NCI-H1436 (cell line): ENCODE data around the gene MAP7D1.
"Not testable (repeated sequence)": the region's sequence is repeated elsewhere in the genome, so short reads cannot be mapped to it uniquely, and the experiment has no call there.

Experiments
- DNase-seq: peaks from one replicate; lab custom pipeline; 2025; lab: John Stamatoyannopoulos, UW

Gene MAP7D1

DNA sequence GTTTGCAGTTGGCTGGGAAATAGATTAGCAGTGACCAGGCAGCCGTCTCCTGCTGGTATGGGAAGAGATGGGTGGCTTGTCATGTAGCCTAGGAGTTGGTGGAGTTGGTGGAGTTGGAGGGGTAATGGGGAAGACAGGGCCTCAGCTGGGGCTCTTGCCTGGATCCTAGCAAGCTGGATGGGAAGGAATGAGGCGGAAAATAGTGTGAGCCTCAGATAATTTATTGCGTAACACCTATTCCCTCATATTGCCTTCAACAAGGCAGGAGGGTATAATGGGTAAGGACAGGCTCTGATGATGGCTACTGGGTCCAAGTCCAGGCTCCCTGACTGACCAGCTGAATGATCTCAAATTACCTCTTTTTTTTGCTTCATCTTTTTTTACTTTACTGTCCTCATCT lies 12.6 kb downstream of the MAP7D1 start:
- DNase-seq = no peak

DNA sequence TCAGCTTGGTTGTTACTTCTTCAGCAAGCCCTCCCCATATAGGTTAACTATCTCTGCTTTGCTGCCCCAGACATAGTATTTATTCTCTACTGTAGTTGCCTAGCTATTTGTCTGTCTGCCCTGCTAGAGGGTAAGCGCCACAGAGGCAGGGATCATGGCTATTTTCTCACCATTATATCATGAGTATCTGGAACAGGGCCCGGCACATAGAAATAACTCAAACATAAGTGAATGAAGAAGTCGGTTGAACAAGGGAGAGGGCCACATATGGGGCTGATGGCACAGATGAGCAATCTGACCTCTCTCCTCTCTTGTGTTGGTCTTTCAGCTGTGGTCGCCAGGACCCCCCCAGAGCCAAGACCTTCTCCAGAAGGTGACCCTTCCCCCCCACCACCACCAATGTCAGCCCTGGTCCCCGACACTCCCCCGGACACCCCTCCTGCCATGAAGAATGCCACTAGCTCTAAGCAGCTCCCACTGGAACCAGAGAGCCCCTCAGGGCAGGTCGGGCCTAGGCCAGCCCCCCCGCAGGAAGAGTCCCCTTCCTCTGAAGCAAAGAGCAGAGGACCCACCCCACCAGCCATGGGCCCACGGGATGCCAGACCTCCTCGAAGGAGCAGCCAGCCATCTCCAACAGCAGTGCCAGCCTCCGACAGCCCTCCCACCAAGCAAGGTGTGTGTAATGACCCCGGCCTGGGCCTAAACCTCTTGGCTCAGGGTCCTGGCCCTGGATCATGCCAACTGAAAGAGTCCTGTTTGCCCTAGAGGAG lies 14.9 kb downstream of the MAP7D1 start:
- DNase-seq = no peak

DNA sequence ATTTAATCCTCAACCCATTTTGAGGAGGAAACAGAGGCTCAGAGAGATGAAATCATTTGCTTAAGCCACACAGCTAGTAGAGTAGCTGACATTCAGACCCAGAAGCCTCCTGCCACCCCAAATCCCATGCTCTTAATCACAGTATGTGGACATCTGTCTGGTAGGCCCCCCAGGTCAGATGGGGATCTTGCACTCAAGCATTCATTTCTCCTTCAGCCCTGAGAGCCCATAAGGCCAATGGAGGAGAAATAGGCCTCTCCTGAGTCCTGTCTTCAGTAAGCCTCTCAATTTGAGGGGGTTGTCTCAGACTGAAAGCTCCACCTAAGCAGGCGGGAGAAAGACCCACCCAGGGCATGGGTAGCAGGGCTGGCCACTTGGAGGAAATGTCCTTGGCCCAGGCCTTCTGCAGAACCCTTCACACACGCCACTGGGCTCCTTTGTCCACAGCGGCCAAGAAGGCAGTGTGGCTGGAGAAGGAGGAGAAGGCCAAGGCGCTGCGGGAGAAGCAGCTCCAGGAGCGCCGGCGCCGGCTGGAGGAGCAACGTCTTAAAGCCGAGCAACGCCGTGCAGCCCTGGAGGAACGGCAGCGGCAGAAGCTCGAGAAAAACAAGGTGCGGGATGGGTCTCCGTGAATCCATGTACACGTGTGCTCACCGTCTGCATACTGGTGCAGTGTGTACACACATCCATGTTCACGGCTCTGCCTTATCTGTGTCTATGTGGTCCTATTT lies 16.2 kb downstream of the MAP7D1 start:
- DNase-seq = no peak

DNA sequence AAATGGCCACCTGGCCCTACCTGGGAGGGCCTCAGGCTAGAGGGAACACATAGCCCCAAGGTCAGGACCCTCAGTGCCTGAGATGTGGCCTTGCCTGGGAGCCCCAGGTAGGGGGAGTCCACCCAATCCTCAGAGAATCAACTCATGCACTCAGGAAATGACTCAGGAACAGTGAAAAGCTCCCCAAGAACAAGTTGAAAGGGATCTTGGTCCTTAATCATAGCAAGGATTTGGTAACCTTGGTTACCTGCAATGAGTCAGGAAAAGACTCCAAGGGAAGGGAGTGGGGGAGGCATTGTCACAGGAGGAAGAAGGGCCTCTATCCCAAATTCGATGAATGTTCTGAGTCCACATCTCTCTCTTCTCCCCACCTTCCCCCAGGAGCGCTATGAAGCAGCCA lies 17.0 kb downstream of the MAP7D1 start:
- DNase-seq = no peak

DNA sequence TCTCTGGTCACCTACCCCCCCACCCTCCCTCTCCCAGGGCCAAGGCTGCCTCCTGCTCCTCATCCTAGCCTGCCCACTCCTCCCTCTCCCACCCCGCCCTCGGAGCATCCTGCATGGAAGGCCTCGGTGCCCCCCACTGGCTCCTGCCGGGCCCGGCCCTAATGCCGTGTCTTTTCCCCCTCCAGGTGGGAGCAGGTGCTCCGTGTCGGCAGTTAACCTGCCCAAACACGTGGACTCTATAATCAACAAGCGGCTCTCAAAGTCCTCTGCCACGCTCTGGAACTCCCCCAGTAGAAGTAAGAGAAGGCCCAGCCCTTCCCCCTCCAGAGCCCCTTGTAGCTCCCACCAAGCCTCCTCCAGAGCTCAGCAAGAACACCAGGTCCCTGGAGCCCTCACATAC lies 18.8 kb downstream of the MAP7D1 start:
- DNase-seq = no peak

DNA sequence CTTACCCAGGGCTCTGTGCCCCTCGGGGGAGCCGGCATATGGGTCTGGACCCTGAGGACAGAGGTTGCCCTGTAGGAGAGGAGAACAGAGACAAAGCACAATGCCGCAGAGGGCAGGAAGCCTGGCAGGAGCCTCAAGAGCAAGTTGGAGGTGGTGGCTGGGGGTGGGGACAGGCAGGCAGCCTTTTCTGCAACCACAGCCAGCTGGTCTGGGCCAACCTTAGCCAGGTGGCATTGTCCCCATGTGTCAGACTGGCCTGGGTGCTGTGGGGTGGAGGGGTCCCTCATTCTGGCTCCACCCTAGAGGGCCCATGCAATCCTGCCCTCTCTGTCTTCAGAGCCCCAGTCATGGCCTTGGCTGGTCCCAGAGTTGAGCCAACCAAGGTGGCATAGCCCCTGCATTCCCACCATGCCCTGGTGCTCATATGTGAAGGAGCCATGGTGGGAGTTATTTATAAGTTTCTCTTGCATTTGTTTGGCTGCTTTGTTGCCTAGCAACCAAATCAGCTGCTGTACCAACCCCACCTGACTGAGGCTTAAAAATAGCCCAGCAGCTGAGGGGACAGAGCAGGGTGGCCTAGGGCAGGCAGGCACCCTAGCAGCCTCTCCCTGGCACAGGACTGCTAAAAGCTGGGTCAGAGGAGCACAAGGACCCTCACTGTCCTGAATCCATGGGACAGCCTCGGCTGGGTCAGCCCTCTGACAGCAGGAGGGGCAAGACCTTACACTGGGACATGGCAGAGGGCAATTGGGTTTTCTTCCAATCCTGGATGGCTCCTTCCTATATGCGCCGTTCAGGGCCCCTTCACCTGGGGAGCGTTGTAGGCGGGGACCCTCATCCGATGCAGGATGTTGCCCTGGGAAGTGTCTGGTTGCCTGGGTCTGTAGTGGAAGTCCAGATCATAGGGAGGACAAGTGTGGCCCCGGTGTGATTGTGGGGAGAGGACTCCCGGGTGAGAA lies 19.5 kb downstream of the MAP7D1 start:
- no peak for DNase-seq

DNA sequence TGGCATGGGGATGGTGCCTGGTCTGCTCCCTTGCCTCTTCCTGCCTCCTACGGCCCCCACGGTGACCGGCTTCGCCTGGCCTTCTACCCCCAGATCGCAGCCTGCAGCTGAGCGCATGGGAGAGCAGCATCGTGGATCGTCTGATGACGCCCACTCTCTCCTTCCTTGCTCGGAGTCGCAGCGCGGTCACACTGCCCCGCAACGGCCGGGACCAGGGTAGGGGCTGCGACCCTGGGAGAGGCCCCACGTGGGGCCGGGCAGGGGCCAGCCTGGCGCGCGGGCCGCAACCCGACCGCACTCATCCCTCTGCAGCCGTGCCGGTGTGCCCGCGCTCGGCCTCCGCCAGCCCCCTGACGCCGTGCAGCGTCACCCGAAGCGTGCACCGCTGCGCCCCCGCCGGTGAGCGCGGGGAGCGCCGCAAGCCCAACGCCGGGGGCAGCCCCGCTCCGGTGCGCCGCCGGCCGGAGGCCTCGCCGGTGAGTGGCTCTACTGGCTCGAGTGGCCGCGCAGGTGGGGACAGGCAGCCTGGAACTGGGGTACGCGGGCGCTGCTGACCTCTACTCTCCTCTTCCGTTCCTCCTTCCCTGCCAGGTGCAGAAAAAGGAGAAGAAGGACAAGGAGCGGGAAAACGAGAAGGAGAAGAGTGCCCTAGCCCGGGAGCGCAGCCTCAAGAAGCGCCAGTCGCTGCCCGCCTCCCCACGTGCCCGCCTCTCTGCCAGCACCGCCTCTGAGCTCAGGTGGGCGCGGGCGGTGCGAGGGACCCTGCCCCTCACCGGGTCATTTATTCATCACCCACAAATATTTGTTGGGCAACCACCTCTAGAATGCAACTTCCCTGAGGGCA lies 20.4 kb downstream of the MAP7D1 start:
- no peak for DNase-seq

DNA sequence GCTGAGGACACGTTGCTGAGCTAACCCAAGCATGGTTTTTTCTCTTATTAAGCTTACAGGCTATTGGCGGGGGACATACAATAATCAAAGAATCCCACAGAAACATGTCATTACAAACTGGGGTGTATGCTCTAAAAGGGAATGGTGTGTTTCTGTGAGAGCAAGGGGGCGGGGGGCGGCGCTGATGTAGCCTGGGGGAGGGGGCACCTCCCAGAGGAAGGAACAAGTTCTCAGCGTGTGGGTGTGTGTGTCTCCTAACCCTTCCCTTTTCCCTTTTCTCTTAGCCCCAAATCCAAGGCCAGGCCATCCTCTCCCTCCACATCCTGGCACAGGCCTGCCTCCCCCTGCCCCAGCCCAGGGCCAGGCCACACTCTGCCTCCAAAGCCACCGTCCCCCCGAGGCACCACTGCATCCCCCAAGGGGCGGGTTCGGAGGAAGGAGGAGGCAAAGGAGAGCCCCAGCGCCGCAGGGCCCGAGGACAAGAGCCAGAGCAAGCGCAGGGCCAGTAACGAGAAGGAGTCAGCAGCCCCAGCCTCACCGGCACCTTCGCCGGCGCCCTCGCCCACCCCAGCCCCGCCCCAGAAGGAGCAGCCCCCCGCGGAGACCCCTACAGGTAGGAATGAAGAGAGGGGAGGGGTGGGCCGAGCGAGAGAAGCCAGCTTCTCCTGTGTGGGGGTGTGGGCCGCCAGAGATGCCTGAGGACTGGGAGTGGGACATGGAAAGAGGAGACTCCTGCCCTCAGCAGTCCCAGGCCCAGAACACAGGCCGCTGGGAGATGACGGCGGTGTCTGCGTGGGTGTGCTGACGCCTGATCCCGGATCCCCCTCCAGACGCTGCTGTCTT lies 21.9 kb downstream of the MAP7D1 start:
- DNase-seq = no peak

DNA sequence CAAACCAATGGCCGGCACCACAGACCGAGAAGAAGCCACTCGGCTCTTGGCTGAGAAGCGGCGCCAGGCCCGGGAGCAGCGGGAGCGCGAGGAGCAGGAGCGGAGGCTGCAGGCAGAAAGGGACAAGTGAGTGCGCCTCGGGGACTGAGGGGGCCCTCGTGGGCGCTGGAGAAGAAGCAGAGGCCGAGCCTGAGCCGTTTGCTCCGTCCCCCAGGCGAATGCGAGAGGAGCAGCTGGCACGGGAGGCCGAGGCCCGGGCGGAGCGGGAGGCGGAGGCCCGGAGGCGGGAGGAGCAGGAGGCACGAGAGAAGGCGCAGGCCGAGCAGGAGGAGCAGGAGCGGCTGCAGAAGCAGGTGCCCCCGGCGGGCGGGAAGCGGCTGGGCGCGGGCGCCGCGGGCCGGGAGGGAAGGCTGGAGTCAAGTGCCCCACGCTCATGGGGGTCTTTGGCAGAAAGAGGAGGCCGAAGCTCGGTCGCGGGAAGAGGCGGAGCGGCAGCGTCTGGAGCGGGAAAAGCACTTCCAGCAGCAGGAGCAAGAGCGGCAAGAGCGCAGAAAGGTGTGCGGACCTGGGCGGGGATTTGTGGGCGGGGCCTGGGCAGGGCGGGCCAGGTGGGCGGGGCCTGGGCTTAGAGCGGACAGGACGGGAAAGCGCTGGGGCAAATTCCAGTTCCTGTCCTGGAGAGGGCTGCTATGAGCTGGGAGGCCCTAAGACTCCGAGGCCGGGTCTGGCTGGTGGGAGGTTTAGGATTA lies 22.7 kb downstream of the MAP7D1 start:
- no peak for DNase-seq

DNA sequence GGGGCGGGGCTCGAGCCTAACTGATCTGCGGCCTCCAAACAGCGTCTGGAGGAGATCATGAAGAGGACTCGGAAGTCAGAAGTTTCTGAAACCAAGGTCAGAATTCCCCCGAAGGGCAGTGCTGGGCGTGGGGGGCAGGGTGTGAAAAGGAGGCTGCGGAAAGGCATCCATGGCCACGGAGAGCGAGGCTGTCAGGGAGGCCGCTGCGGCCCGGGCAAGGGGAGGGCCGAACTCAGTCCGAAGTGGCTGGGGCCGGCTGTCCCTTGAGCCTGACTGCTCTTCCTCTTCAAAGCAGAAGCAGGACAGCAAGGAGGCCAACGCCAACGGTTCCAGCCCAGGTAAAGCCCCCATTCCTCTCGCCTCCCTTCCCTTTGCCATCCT lies 23.2 kb downstream of the MAP7D1 start:
- no peak for DNase-seq

DNA sequence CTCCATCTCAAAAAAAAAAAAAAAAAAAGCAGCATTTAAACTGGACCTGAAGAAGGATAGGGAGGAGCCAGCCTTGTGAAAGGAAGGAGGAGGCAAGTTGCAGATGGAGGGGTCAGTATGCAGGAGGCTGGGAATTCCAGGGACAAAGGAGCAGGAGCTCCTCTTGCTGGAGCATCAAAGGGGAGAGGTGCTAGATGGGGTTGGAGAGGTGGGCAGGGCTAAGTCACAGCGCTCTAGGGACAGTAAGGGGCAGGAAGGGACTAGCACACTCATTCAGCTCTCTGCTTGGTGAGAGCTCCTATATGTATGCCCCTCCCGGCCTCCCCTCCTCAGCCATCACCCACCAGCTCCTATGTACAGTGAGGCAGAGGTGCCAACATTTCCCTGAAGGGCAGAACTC lies 26.8 kb downstream of the MAP7D1 start:
- peak; percentile 59 for DNase-seq

DNA sequence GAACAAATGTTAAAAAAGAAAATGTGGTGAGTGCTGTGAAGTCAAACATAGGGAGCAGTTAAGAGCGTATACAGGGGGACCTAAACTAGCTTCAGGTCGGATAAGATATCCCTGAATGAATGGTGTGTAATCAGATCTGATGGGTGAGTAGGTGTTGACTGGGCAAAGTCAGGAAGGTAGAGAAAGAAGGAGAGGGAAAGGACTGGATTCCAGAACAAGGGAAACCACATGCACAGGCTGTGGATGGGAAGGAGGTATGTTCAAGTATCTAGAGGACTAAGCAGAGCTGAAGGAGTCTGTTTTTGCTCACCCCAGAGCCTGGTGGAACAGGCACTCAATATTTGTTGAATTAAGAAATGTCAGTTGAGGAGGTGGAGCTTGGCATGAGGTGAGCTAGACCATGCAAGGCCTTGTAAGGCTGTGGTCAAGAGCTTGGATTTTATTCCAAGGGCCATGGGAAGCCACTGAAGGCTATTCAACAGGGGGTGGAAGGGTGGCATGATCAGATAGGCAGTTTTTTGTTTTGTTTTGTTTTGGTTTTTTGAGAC lies 27.4 kb downstream of the MAP7D1 start:
- no peak for DNase-seq

DNA sequence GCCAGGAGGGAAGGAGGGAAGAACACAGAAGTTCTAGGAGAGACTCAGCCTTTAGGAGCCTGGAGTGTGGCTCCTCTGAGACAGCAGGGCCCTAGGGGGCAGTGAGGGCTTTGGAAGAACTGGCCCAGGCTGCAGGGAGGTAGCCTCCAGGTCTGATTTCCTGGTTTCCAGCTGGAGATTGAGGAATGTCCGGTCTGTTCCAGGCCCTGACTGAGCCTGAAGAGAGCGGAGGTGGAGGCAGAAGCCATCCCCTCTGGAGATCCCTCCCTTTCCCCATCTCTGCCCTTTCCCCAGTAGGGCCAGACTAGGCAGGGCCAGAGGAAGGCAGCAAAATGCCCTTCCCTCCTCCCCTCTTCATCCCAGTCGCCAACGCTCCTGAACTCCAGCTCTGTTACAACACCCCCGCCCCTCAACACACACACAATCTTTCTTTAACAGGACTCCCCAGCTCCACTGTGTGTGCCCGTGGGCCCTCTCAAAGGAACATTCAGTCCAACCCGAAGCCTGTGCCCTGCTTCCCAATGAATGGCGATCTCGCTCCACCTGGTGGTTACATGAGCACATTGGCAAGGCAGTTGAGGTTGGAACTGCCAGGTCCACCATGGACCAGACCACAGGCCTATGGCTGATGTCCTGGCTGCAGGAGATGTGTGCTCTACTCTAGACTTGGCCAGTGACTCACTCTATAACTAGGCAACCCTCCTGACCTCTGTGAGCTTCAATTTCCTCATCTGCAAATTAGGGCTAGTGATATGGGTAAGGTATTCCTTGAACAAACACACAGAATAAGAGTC lies 32.0 kb downstream of the MAP7D1 start:
- DNase-seq = peak; percentile 81

DNA sequence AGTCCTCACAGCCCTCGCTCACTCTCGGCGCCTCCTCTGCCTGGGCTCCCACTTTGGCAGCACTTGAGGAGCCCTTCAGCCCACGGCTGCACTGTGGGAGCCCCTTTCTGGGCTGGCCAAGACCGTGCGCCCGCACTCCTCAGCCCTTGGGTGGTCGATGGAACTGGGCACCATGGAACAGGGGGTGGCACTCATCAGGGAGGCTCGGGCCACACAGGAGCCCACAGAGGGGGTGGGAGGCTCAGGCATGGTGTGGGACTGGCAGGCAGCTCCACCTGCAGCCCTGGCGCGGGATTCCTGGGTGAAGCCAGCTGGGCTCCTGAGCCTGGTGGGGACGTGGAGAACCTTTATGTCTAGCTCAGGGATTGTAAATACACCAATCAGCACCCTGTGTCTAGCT lies 40.8 kb downstream of the MAP7D1 start:
- DNase-seq = not testable (repeated sequence)

DNA sequence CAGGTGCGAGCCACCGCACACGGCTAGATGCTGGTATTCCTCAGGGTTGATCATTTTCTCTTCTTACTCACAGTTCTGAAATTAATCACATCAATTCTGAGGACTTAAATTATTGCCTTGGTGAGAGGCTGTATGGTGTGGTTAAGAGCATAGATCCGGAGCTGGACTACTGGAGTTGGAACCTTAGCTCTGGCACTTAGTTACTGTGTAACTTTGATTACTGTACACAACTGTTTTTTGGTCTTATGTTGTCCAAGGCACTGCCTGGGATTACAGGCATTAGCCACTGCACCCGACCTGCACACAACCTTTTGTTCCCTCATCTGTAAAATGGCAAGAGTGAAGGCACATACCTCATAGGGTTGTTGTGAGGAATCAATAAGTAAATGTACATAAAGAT lies 42.7 kb downstream of the MAP7D1 start:
- no peak for DNase-seq

DNA sequence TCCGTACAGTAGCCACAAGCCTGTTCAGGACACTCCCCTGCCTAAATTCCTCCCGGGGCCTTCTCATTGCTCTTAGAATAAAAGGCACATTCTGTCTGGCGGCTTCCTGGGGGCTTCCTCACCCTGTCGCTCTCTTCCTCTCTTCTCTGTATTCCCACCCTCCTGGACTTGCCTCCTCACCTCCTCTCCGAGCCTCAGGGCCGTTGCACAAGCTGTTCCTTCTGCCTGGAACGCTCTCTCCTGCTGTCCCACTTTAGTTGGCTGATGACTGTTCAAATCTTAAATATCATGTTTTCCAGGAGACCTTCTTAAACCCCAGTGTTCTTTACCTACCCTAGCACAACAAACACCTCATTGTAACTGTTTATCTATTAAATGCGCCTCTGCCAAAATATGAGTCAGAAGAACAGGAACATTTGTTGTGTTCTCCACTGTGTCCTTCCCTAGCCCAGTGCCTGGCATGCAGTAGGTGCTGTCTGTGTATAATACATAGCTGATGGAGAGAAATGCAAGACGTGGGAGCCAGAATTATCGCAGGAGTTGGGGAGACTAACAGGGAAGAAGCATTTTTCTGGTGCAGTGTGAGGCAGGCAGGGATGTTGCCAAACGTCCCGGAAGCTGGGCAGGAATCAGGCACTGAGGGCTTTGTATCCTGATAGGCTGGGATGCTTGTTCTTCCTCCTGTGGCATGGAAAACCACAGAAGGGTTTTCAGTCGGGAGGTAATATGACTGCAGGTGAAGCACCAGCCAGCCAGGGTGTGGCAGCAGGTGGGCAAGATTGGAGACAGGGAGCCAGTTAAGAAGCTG lies 44.2 kb downstream of the MAP7D1 start:
- DNase-seq = no peak

DNA sequence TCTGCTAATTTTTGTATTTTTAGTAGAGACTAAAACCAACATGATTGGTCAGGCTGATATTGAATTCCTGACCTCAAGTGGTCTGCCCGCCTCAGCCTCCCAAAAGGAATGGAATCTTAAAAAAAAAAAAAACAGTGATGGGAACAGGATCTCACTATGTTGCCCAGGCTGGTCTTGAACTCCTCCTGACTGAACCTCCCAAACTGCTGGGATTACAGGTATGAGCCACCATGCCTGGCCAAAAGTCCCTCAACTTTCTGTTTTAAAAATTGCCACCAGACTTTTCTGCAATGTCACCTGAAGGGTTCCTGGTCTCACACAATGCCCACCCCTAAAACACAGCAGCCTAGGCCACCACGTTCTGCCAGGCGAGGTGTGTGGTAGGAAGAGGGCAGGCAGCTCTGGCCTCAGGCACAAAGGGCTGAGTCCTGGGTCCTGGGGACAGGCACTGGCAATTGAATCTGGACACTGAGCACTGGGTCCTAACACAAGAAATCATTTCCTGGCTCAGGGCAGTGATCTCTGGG lies 47.1 kb downstream of the MAP7D1 start:
- DNase-seq = no peak
